Raji (cell line): ENCODE data around the gene PYGB.

ENCODE experiments used
- POLR2A ChIP-seq: IDR thresholded peaks from 2 replicates; pipeline ENCODE4 v1.6.1; 2011; ENCODE audit warnings: low read depth, low read length, control low read depth; ENCODE audit not compliant: insufficient read depth

Gene PYGB

DNA sequence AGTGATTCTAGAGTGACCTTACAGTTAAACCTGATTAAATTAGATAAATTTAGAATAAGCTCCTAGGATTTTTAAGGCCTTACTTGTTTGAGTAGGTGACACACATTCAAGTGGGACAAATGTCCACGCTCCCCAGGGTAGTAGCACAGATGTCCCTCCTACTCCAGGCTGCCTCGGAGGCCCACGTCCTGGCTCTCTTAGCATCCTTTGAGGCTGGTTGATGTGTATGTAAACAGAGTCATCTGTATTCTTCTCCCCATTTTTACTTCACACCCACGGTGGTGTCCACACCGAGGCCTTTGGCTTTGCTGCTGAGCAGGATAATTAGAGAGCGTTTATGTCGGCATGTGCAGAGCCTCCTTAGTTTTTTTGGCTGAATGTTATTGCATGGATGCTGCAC, 36.6 kb upstream of the PYGB start:
- TF ChIP-seq POLR2A: no peak

DNA sequence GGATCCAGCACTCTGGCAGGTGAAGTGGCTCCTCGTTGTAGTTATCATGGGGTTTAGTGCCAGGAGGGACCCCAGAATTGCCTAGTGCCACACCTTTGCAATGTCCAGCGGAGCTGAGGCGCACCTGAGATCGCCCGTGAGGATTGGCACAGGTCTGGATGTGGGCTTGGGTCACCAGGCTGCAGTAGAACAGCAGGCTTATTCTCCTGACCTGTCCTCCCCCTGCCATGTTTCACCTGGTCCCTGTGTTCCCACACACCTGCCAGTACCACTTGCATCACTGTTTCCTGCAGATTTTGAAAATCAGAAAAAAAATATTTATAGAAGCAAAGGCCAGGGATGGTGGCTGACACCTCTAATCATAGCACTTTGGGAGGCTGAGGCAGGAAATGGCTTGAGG, 35.6 kb upstream of the PYGB start:
- TF ChIP-seq POLR2A: no peak

DNA sequence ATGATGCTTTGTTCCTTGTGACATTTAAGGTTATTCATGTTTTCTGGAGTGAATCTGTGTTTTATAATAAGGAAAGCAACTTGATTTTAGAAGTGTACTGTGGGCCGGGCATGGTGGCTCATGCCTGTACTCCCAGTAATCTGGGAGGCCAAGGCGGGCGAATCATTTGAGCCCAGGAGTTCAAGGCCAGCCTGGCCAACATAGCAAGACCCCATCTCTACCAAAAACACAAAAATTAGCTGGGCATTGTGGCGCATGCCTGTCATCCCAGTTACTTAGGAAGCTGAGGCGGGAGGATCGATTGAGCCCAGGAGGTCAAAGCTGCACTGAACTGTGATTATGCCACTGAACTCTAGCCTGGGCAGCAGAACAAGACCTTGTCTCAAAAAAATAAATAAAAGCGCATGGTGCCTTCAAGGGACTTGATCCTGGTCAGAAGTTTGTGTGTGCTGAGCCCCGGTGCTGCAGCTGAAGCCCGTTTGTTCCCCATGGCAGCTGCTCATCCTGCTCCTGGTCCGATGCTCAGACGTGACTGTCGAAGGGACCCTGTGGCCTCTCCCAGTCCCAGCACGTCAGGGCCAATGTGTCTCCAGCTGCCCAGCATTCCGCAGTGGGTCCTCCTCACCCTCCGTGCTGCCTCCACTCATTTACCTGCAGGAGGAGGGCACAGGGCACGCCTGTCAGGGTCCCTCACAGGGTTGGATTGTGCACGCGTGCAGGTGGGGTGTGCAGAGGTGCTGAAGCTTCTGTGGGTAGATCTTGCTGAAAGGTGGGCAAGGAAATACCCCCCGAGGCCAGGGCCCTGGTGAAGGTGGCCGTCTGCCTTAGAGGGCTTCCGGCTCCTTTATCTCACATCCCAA, 34.1 kb upstream of the PYGB start:
- no peak for TF ChIP-seq POLR2A

DNA sequence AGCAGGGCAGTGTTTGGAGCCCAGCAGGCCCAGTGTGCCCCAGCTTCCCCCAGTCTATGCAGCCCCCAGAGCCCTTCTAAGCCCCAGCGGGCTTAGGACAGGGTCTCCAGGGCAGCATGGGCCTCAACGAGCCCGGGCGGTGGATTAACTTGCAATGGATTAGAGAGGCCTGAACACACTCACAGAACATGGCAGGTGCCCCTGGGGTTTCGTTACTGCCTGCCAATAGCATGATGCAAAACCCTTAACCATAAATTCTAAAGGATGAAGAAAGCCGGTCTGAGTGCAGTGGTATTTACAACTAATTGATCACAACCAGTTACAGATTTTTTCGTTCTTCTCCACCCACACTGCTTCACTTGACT, 33.5 kb upstream of the PYGB start:
- TF ChIP-seq POLR2A: no peak

DNA sequence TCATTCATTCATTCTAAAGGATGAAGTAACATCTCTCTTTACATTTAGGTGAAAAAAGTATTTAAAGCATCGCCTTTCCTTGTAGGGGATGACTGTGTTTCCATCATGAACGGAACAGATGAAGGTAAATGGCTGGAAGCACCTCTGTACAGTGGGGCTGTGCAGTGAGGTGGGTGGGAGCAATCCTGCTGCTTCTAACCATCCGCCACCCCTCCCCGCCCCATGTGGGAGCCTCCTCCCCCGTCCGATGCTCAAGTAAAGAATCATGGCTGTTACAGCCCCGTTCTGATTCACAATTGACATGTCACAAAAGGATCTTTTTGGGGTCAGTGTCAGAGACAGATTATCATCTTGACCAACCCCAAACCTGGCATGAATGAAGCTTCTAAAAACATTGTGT, 33.1 kb upstream of the PYGB start:
- no peak for TF ChIP-seq POLR2A

DNA sequence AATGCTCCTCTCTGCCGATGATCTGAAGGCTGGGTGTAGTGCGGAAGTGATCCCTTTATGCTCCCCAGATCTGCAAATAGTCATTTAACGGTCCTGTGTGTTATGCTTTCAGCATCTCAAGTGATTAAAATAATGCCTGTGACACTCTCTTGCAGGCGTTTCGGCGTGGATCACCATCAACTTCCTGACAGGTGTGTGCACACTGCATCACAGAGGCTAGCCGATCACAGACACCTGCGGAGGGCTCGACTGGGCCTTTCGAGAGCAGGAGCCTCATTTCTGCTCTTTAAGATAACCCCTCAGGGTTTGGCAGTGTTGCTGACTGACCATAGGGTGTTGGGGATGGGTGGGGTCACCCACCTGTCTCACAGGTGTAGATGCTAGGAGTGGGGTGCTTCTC, 32.4 kb upstream of the PYGB start:
- TF ChIP-seq POLR2A: no peak

DNA sequence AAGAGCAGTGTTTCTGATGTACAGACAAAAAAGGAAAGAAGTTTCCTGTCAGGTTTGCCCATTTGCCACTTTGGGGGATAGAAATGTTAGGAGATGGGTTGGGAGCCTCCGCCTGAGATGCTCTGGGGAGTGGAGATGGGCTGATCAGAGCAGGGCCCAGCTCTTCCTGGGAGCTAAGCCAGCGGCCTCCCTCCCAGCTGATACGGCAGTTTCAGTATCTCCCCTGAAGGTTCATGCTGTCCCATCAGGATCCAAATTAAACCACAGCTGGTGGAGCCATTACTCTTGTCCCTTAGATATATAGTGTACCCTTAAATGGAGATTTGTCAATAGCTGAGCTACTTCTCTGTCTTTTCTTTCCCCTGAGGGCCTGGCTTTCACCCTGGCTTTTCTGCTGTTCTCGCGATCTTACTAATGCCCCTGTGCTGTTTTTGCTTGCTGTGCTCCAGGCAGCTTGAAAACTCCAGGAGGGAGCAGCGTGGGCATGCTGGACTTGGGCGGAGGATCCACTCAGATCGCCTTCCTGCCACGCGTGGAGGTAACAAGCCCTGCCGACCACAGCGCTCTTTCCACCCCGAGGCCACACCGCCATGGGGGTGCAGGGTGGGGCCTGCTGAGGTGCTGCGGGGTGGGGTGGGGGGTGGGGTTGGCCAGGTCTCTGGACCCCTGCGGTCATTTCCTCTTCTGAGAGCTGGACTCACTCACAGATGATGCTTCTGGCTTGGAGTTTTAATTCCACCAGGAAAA, 31.5 kb upstream of the PYGB start:
- TF ChIP-seq POLR2A: no peak

DNA sequence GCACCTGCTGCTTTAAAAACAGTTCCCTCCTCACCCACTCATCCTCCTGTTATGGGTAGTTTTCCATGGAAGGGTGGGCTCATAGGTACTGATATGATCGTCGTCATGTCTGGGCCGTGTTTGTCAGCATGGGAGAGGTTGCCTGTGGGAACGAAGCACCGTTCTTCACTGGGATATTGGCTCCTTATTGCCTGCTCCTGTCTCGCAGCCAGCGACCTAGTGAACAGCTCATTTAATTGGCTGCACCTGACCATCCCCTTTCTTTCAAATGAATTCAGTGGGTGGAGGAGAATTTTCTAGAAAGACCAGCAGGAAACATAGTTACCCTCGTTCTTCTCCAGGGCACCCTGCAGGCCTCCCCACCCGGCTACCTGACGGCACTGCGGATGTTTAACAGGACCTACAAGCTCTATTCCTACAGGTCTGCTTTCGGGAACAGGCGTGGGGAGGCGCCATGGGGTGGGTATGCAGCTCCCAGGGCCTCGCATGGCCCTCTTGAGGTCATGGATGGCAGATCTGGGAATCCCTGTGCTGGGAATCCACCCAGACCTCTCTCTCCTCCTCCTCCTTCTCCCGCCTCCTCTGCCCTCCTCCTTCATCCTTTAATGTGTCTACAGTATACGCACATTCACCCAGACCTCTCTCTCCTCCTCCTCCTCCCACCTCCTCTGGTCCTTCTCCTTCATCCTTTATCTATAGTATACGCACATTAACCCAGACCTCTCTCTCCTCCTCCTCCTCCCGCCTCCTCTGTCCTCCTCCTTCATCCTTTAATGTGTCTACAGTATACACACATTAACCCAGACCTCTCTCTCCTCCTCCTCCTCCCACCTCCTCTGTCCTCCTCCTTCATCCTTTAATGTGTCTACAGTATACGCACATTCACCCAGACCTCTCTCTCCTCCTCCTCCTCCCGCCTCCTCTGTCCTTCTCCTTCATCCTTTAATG, 30.4 kb upstream of the PYGB start:
- no peak for TF ChIP-seq POLR2A

DNA sequence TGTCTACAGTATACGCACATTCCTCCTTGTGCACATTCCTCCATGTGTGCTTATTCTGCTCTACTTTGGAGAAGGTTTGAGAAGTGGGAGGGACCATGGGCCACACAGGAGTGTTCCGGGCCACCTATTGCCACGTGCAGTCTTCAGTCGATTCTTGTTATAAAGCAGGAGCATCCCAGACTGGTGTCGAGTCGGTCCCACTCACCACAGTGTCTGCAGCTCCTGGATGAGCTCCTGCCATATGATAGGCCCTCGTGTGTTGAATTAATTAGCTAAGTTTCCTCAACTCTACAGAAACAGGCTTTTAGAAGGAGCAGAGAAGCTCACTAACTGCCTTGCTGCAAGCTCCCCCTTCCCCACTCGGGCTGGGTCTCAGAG, 29.8 kb upstream of the PYGB start:
- TF ChIP-seq POLR2A: no peak

DNA sequence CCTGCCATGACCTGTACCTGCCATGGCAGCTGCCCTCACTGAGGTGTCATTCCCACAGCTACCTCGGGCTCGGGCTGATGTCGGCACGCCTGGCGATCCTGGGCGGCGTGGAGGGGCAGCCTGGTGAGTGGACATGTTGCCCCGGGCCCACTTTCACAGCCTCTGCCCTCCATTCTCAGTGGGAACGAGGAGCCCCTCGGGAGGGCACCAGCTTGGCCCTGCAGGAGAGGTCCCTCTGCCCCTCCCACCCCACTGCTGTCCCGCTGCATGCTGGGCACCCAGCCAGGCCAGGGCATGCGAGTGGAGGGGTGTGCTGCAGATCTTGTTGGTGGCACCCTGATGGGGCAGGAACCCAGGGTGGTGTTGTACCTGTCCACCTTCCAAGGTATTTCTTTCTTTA, 29.4 kb upstream of the PYGB start:
- no peak for TF ChIP-seq POLR2A

DNA sequence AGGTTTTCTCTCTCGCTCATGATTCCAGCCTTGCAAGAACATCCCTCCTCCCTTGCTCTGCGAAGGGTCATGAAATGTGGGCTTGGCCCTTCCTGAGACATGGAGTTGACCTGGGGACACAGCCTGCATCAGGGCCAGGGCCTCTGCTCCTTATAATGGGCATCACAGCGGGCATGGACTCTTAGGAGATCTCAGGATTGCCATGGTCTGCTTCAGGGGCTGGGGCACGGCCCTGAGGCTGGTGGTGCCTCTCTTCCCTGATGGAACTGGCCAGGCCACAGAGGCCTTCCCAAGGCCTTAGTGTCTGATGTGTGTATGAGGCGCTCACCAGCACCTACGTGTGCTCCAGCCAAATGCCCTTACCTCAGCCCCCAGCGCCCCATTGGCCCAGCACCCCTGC, 28.5 kb upstream of the PYGB start:
- TF ChIP-seq POLR2A: no peak

DNA sequence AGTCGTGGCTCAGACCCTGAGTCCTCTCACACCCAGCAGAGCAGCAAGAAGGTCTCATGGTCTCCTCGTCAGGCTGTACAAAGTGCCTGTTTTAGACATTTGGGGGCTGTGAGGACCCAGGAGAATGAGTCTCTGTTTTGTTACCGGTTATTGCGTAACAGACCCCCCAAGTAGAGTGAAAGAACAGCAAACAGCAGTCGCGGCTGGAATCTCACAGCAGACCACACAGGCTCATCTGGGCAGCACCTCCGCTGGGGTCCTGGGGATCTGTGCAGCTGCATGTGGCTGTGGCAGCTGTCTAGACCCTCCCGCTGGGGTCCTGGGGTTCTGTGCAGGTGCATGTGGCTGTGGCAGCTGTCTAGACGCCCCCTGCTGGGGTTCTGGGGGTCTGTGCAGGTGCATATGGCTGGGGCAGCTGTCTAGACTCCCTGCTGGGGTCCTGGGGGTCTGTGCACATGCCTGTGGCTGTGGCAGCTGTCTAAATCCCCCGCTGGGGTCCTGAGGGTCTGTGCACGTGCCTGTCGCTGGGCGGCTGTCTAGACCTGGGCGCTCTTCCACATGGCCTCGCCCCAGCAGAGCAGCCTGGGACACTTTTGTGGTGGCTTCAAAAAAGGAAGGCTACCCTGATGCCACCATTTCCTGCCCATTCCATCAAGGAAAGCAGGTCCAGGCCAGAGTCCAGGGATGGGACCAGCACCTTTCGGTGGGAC, 27.7 kb upstream of the PYGB start:
- no peak for TF ChIP-seq POLR2A

DNA sequence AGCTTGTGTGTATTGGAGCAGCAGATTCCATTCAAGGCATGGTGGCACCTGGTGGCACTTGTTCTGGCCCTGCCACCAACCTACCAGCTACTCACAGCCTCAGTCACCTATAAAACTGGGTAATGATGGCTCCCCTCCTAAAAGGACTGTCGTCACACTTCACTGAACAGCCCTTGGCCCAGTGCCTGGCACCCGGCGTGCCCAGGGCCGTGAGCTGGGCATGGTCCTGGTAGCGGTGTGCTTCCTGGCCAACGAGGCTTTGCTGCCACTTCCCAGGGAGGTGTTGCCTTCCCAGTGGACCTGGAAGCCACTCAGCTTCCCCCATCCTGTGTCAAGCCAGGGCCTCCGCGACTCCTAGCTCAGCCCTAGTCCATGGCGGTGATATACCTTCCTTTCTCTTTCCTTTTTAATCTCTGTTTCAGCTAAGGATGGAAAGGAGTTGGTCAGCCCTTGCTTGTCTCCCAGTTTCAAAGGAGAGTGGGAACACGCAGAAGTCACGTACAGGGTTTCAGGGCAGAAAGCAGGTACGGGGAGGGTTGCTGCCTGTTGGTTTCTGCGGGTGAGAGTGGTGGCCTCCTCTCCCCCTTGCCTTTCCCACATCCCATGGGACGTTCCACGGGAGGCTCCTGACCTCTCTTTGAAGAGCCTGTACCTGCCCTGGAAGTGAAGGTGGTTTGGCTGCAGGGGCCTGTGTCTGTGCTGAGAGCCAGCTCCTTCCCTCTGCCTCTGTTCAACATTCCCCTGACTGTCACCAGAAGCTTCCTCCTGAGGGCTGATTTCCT, 26.9 kb upstream of the PYGB start:
- TF ChIP-seq POLR2A: no peak
